ENCODE measurements around the gene TEAD1. TPM values are rescaled to one million over a fixed set of nuclear protein-coding genes. Genes with fewer than 3 reads are reported as not detected.

Gene TEAD1
- total RNA-seq, 1 donor from 2014 or later = 55.3 TPM

DNA sequence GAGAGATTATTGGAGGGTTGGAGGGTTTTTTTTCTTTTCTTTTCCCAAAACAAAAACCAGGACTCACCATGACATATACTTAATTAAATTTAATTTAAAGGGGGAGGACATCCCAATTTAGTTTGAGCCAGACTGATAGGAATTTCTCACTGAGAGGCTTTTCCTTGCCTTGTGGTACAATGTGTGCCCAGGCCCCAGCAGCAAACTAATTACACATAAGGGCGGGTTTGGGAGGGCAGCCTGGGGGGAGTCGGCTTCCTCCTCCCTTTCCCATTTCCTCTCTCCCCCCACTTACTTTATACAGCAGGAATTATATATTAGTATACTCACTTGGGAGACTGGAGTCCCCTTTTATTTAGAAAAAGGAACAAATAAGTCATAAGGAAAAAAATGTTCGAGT is 2.9 kb downstream of the TEAD1 start:
- H3K27me3 ChIP-seq (ENCODE audit: control insufficient read depth in 3 of 3, insufficient read depth in 3 of 3, low read length in 3 of 3) = no peaks in the 10 kb centered on the region
- H3K27ac ChIP-seq (ENCODE audit: low read depth, low read length) = peak overlapping the region; percentile 94
- no peaks in the 10 kb centered on the region for H3K9me3 ChIP-seq (ENCODE audit: control insufficient read depth in 3 of 3, low read length in 3 of 3)
- H3K36me3 ChIP-seq (ENCODE audit: control insufficient read depth in 3 of 3, insufficient read depth in 3 of 3, low read length in 3 of 3) = no peaks in the 10 kb centered on the region
- H3K4me3 ChIP-seq (ENCODE audit: low read length in 3 of 3) = peak overlapping the region; percentile 57 to 82 (median 69)
- H3K9ac ChIP-seq (ENCODE audit: low read depth in 1 of 3, low read length in 3 of 3) = peak overlapping the region; percentile 80 to 85 (median 82)
- peaks cover 40 to 55% (median 44%) of the 10 kb centered on the region in 3 donors for H3K4me1 ChIP-seq (ENCODE audit: control insufficient read depth in 3 of 3, insufficient read depth in 3 of 3, low read length in 3 of 3)

DNA sequence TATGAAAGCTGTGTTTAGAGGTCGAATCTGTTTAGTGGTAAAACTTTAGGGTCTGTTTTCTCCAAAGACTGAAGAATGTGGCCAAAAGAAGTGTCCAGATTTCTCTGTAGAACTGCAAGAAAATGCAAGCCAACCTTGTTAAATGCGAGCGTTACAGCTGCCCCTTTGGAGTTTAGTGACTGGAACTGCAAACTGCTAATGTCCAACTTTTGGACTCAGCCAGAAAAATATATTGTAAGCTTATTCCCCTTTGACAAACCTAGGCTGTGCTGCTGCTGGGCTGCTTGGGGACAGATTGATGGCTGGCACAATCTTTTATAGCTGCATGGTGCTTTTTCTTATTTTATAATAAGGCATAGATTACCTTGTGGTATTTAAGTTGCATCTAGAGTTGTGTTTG is 3.9 kb downstream of the TEAD1 start:
- Histone ChIP-seq H3K9ac (ENCODE audit: low read depth in 1 of 3, low read length in 3 of 3) (peak overlapping the region; percentile 22 to 85 (median 82)), H3K9me3 (ENCODE audit: control insufficient read depth in 3 of 3, low read length in 3 of 3) (no peaks in the 10 kb centered on the region), H3K4me1 (ENCODE audit: control insufficient read depth in 3 of 3, insufficient read depth in 3 of 3, low read length in 3 of 3) (peaks cover 49 to 64% (median 50%) of the 10 kb centered on the region in 3 donors), H3K27me3 (ENCODE audit: control insufficient read depth in 3 of 3, insufficient read depth in 3 of 3, low read length in 3 of 3) (no peaks in the 10 kb centered on the region), H3K27ac (ENCODE audit: low read depth, low read length) (peak overlapping the region; percentile 94), H3K4me3 (ENCODE audit: low read length in 3 of 3) (peak overlapping the region; percentile 16 to 57 (median 55)), H3K36me3 (ENCODE audit: control insufficient read depth in 3 of 3, insufficient read depth in 3 of 3, low read length in 3 of 3) (no peaks in the 10 kb centered on the region)

- no peaks in the 10 kb centered on the region for H3K27me3 ChIP-seq (ENCODE audit: control insufficient read depth in 3 of 3, insufficient read depth in 3 of 3, low read length in 3 of 3)
- H3K9ac ChIP-seq (ENCODE audit: low read depth in 1 of 3, low read length in 3 of 3) = peak overlapping the region in 1 of 3 donors; percentile 23
- no peaks in the 10 kb centered on the region for H3K36me3 ChIP-seq (ENCODE audit: control insufficient read depth in 3 of 3, insufficient read depth in 3 of 3, low read length in 3 of 3)
- H3K4me3 ChIP-seq (ENCODE audit: low read length in 3 of 3) = peak overlapping the region in 1 of 3 donors; percentile 23
- H3K4me1 ChIP-seq (ENCODE audit: control insufficient read depth in 3 of 3, insufficient read depth in 3 of 3, low read length in 3 of 3) = peaks cover 56 to 66% (median 57%) of the 10 kb centered on the region in 3 donors
- H3K27ac ChIP-seq (ENCODE audit: low read depth, low read length) = peak overlapping the region; percentile 94
- H3K9me3 ChIP-seq (ENCODE audit: control insufficient read depth in 3 of 3, low read length in 3 of 3) = no peaks in the 10 kb centered on the region
Measured at GRCh38 chr11:12678991-12679390, 4.8 kb downstream of the TEAD1 start.

DNA sequence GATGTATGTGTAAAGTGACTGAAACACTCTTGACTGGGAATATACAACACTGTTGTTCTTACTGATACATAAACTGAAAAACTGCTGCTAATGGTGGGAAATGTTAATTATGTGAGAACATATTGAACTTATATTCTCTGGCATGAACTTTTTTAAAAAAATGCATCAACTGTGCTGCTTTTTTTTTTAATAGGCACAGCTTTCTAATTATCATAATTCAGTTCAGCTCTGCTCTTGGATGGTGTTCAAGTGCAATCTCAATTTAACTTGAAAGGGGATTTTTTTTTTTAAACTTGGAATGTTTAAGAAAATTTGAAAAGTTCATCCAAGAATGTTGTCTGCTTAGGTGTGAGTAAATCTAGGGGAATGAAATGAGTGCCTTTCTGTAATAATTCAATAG is 5.2 kb downstream of the TEAD1 start:
- H3K36me3 ChIP-seq (ENCODE audit: control insufficient read depth in 3 of 3, insufficient read depth in 3 of 3, low read length in 3 of 3) = no peaks in the 10 kb centered on the region
- H3K9me3 ChIP-seq (ENCODE audit: control insufficient read depth in 3 of 3, low read length in 3 of 3) = no peaks in the 10 kb centered on the region
- H3K27me3 ChIP-seq (ENCODE audit: control insufficient read depth in 3 of 3, insufficient read depth in 3 of 3, low read length in 3 of 3) = no peaks in the 10 kb centered on the region
- H3K4me3 ChIP-seq (ENCODE audit: low read length in 3 of 3) = peak overlapping the region in 1 of 3 donors; percentile 23
- H3K9ac ChIP-seq (ENCODE audit: low read depth in 1 of 3, low read length in 3 of 3) = peak overlapping the region in 1 of 3 donors; percentile 27
- peaks cover 61 to 70% (median 62%) of the 10 kb centered on the region in 3 donors for H3K4me1 ChIP-seq (ENCODE audit: control insufficient read depth in 3 of 3, insufficient read depth in 3 of 3, low read length in 3 of 3)
- H3K27ac ChIP-seq (ENCODE audit: low read depth, low read length) = peak overlapping the region; percentile 71

DNA sequence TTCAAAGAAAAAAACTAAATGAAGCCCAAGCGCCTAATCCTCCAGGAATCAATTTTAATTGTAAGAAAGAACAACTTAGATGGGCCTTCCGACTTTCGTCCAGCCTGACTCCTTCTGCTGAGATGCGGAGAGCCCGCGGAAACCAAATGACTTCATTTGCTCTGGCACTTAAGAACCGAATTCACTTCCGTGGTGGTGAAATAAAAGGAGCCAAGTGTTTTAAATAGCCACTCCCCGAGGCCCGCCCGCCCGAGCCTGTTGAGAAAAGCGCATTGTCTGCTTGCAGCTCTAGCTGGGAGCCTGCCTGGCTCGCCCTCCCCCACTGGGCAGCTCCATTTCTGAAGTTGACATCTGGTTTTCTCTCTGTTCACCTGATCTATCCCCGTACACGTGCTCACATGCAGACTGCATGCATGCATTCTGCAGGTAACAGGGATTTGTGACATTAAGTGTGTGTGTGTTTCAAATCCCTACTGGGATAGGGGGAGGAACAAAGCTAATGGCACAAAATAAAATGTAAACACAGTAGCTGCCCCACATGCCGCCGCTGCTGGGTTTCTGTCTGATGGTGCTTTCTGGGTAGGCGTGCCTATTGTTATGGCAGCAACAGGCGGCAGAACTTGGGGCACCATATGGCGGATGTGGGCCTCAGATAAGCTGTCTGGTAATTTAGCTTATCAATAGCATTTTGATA is 6.2 kb downstream of the TEAD1 start:
- Histone ChIP-seq H3K27ac (ENCODE audit: low read depth, low read length) (peak overlapping the region; percentile 71), H3K9me3 (ENCODE audit: control insufficient read depth in 3 of 3, low read length in 3 of 3) (no peaks in the 10 kb centered on the region), H3K27me3 (ENCODE audit: control insufficient read depth in 3 of 3, insufficient read depth in 3 of 3, low read length in 3 of 3) (no peaks in the 10 kb centered on the region), H3K4me3 (ENCODE audit: low read length in 3 of 3) (peak overlapping the region; percentile 23 to 42 (median 33)), H3K4me1 (ENCODE audit: control insufficient read depth in 3 of 3, insufficient read depth in 3 of 3, low read length in 3 of 3) (peaks cover 68 to 77% (median 70%) of the 10 kb centered on the region in 3 donors), H3K9ac (ENCODE audit: low read depth in 1 of 3, low read length in 3 of 3) (peak overlapping the region; percentile 27 to 54 (median 51)), H3K36me3 (ENCODE audit: control insufficient read depth in 3 of 3, insufficient read depth in 3 of 3, low read length in 3 of 3) (no peaks in the 10 kb centered on the region)

DNA sequence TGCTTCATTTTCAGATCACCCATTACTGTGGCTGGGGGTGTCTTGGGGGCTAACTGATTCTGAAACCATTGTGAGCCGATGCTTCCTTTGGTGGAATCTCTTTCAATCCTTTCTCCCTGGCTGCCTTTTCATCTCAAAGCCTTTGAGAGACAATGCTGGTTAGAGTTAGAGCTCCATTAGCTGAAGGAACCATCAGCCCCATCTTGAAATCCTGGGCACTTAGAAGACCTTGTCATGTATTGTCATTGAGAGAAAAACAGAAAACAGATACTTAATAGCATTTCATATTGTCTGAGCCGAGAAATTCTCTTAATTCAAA is 6.7 kb downstream of the TEAD1 start:
- Histone ChIP-seq H3K27ac (ENCODE audit: low read depth, low read length) (peak overlapping the region; percentile 71), H3K4me3 (ENCODE audit: low read length in 3 of 3) (peak overlapping the region in 1 of 3 donors; percentile 42), H3K4me1 (ENCODE audit: control insufficient read depth in 3 of 3, insufficient read depth in 3 of 3, low read length in 3 of 3) (peaks cover 72 to 78% (median 74%) of the 10 kb centered on the region in 3 donors), H3K9ac (ENCODE audit: low read depth in 1 of 3, low read length in 3 of 3) (peak overlapping the region in 2 of 3 donors; percentile 1 to 15), H3K9me3 (ENCODE audit: control insufficient read depth in 3 of 3, low read length in 3 of 3) (no peaks in the 10 kb centered on the region), H3K36me3 (ENCODE audit: control insufficient read depth in 3 of 3, insufficient read depth in 3 of 3, low read length in 3 of 3) (no peaks in the 10 kb centered on the region), H3K27me3 (ENCODE audit: control insufficient read depth in 3 of 3, insufficient read depth in 3 of 3, low read length in 3 of 3) (no peaks in the 10 kb centered on the region)

DNA sequence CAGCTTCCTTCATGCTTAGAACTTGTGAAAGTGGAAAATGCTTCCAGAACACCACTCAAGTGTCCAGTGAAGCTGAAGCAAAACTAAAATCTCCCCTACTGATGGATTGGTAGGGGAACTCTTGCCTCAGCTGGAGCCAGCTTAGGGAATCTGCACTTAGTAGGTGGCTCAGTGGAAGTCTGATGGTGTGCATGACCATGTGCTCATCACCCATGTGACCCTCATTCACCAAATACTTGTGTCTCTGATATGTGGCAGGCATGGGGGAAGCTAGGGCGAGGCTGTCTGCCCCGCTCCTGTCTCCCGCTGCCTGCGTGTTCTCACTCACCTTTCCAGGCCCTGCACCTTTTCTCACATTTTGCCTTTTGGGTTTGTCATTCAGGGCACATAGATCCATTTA is 7.2 kb downstream of the TEAD1 start:
- Histone ChIP-seq H3K27ac (ENCODE audit: low read depth, low read length) (peak overlapping the region; percentile 39), H3K4me3 (ENCODE audit: low read length in 3 of 3) (no peak overlapping the region), H3K4me1 (ENCODE audit: control insufficient read depth in 3 of 3, insufficient read depth in 3 of 3, low read length in 3 of 3) (peaks cover 68 to 77% (median 71%) of the 10 kb centered on the region in 3 donors), H3K27me3 (ENCODE audit: control insufficient read depth in 3 of 3, insufficient read depth in 3 of 3, low read length in 3 of 3) (no peaks in the 10 kb centered on the region), H3K9ac (ENCODE audit: low read depth in 1 of 3, low read length in 3 of 3) (no peak overlapping the region), H3K36me3 (ENCODE audit: control insufficient read depth in 3 of 3, insufficient read depth in 3 of 3, low read length in 3 of 3) (no peaks in the 10 kb centered on the region), H3K9me3 (ENCODE audit: control insufficient read depth in 3 of 3, low read length in 3 of 3) (no peaks in the 10 kb centered on the region)

- H3K36me3 ChIP-seq (ENCODE audit: control insufficient read depth in 3 of 3, insufficient read depth in 3 of 3, low read length in 3 of 3) = no peaks in the 10 kb centered on the region
- H3K27ac ChIP-seq (ENCODE audit: low read depth, low read length) = peak overlapping the region; percentile 20
- no peaks in the 10 kb centered on the region for H3K9me3 ChIP-seq (ENCODE audit: control insufficient read depth in 3 of 3, low read length in 3 of 3)
- no peak overlapping the region for H3K9ac ChIP-seq (ENCODE audit: low read depth in 1 of 3, low read length in 3 of 3)
- H3K27me3 ChIP-seq (ENCODE audit: control insufficient read depth in 3 of 3, insufficient read depth in 3 of 3, low read length in 3 of 3) = no peaks in the 10 kb centered on the region
- H3K4me3 ChIP-seq (ENCODE audit: low read length in 3 of 3) = no peak overlapping the region
- peaks cover 68 to 84% (median 74%) of the 10 kb centered on the region in 3 donors for H3K4me1 ChIP-seq (ENCODE audit: control insufficient read depth in 3 of 3, insufficient read depth in 3 of 3, low read length in 3 of 3)
Measured at GRCh38 chr11:12682288-12682687, 8.1 kb downstream of the TEAD1 start.

DNA sequence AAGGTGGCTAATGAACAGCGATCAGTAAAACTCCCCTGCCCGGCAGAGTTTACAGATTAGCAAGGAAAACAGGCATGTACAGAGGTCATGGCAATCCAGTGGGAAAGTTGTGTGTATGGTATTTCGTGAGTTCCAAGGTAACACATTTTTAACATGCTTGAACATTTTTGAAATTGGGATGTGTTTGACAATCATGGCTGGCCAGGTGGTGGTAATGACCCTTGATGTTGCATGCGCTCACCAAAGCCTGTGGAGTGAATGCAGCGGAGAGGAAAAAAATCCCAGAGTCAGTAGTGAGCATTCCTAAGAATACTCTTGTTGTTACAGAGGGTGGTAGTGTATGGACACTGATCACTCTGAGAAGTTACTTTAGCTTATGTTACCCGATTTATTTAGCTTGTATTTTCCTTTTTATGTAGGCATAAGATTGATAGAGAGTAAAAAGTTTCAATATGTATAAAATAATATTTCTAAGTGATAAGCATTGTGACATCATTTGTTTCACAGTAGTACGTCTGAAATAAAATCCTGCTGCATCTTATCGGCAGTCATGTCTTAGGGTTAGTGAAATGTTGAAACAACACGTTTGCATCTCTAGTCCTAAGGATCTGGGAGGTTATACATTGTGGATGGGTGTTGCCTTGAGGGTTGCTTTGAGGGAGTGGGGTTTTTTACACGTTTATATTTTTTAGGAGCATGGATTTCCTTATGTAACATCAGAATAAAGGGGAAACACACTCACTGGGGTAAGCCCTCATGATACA is 8.7 kb downstream of the TEAD1 start:
- Histone ChIP-seq H3K9me3 (ENCODE audit: control insufficient read depth in 3 of 3, low read length in 3 of 3) (no peaks in the 10 kb centered on the region), H3K4me3 (ENCODE audit: low read length in 3 of 3) (no peak overlapping the region), H3K36me3 (ENCODE audit: control insufficient read depth in 3 of 3, insufficient read depth in 3 of 3, low read length in 3 of 3) (no peaks in the 10 kb centered on the region), H3K9ac (ENCODE audit: low read depth in 1 of 3, low read length in 3 of 3) (no peak overlapping the region), H3K27me3 (ENCODE audit: control insufficient read depth in 3 of 3, insufficient read depth in 3 of 3, low read length in 3 of 3) (no peaks in the 10 kb centered on the region), H3K27ac (ENCODE audit: low read depth, low read length) (peak overlapping the region; percentile 20), H3K4me1 (ENCODE audit: control insufficient read depth in 3 of 3, insufficient read depth in 3 of 3, low read length in 3 of 3) (peaks cover 69 to 86% (median 73%) of the 10 kb centered on the region in 3 donors)

DNA sequence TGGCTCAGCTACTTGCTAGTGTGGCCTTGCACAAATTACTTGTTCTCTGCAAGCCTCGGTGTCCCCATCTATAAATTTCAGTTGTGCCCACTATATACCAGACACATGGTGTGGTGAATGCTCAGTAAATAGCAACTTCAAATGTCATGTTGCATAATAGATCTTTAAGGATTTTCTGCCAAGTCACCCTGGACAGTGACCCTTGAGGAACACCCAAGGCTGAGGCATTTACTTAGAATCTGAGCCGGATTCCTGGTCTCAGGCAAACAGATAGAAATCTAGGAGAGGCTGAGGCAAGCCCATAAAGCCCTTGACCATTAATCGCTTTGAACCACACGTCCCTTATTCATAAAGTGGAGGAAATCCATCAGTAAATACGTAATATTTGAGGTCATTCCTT is 9.7 kb downstream of the TEAD1 start:
- peaks cover 69 to 85% (median 79%) of the 10 kb centered on the region in 3 donors for H3K4me1 ChIP-seq (ENCODE audit: control insufficient read depth in 3 of 3, insufficient read depth in 3 of 3, low read length in 3 of 3)
- H3K36me3 ChIP-seq (ENCODE audit: control insufficient read depth in 3 of 3, insufficient read depth in 3 of 3, low read length in 3 of 3) = no peaks in the 10 kb centered on the region
- no peak overlapping the region for H3K4me3 ChIP-seq (ENCODE audit: low read length in 3 of 3)
- H3K9ac ChIP-seq (ENCODE audit: low read depth in 1 of 3, low read length in 3 of 3) = no peak overlapping the region
- peak overlapping the region; percentile 27 for H3K27ac ChIP-seq (ENCODE audit: low read depth, low read length)
- H3K27me3 ChIP-seq (ENCODE audit: control insufficient read depth in 3 of 3, insufficient read depth in 3 of 3, low read length in 3 of 3) = no peaks in the 10 kb centered on the region
- no peaks in the 10 kb centered on the region for H3K9me3 ChIP-seq (ENCODE audit: control insufficient read depth in 3 of 3, low read length in 3 of 3)
